GM23338 (cell line): ENCODE data around the gene ABHD17A. TPM values are rescaled to one million over a fixed set of nuclear protein-coding genes. Genes with fewer than 3 reads are reported as not detected.

Experiments
- ATAC-seq: fragments of 200-7000 bp; cut with Tn5 transposase; 3 replicates; pipeline ENCODE4 v1.9.1; 2020
- DNase-seq: peaks from one replicate; pipeline ENCODE4 v3.0.0-alpha.2; 2015; ENCODE audit warnings: low spot score
- H2AFZ ChIP-seq: fragments of 200-600 bp; sonication (generic); 2 replicates; pipeline ENCODE4 v1.8.0; 2016; ENCODE audit warnings: antibody characterized with exemption, mild to moderate bottlenecking, moderate library complexity
- H3F3A ChIP-seq: fragments of 200-600 bp; sonication (generic); replicated peaks from 2 replicates; pipeline ENCODE4 v1.8.0; 2017; ENCODE audit warnings: antibody characterized with exemption, mixed run types, low read depth
- H3K27ac ChIP-seq: fragments of 200-600 bp; sonication (generic); 2 replicates; pipeline ENCODE4 v1.6.1; 2016; ENCODE audit warnings: low read depth
- H3K27me3 ChIP-seq: fragments of 200-600 bp; sonication (generic); 2 replicates; pipeline ENCODE4 v1.8.0; 2016; ENCODE audit warnings: mild to moderate bottlenecking, mixed run types, moderate library complexity; ENCODE audit not compliant: insufficient read depth
- H3K36me3 ChIP-seq: fragments of 200-600 bp; sonication (generic); 2 replicates; pipeline ENCODE4 v1.8.0; 2016; ENCODE audit warnings: mild to moderate bottlenecking; ENCODE audit not compliant: insufficient read depth
- H3K4me1 ChIP-seq: fragments of 200-600 bp; sonication (generic); 2 replicates; pipeline ENCODE4 v1.8.0; 2016; ENCODE audit warnings: mild to moderate bottlenecking, moderate library complexity; ENCODE audit not compliant: insufficient read depth
- H3K4me2 ChIP-seq: fragments of 200-600 bp; sonication (generic); 2 replicates; pipeline ENCODE4 v1.7.1; 2017; ENCODE audit warnings: mixed run types
- H3K4me3 ChIP-seq: fragments of 200-600 bp; sonication (generic); 2 replicates; pipeline ENCODE4 v1.6.1; 2016; ENCODE audit warnings: mixed run types
- H3K79me2 ChIP-seq: fragments of 200-600 bp; sonication (generic); replicated peaks from 2 replicates; pipeline ENCODE4 v1.8.0; 2017; ENCODE audit warnings: mild to moderate bottlenecking; ENCODE audit not compliant: insufficient read depth
- H3K9me2 ChIP-seq: fragments of 200-600 bp; sonication (generic); 2 replicates; pipeline ENCODE4 v1.8.0; 2017; ENCODE audit not compliant: insufficient read depth
- H4K20me1 ChIP-seq: fragments of 200-600 bp; sonication (generic); replicated peaks from 2 replicates; pipeline ENCODE4 v1.8.0; 2017; ENCODE audit warnings: mild to moderate bottlenecking; ENCODE audit not compliant: insufficient read depth
- H3K27ac Mint-ChIP-seq: 2 replicates; pipeline ENCODE4 v1.8.0; 2020; ENCODE audit warnings: inconsistent platforms, mild to moderate bottlenecking, moderate library complexity, mixed read lengths
- H3K27me3 Mint-ChIP-seq: 3 replicates; pipeline ENCODE4 v1.8.0; 2022; ENCODE audit warnings: low read depth, mild to moderate bottlenecking, moderate library complexity, mixed read lengths, inconsistent platforms; ENCODE audit not compliant: insufficient read depth, poor library complexity
- H3K36me3 Mint-ChIP-seq: 3 replicates; pipeline ENCODE4 v1.8.0; 2021; ENCODE audit warnings: low read depth, mild to moderate bottlenecking, inconsistent platforms, moderate library complexity, mixed read lengths
- H3K4me1 Mint-ChIP-seq: 3 replicates; pipeline ENCODE4 v1.8.0; 2020; ENCODE audit warnings: mild to moderate bottlenecking, inconsistent platforms, mixed read lengths
- H3K4me3 Mint-ChIP-seq: 3 replicates; pipeline ENCODE4 v1.8.0; 2021; ENCODE audit warnings: moderate library complexity, mild to moderate bottlenecking, inconsistent platforms, mixed read lengths
- H3K9me3 Mint-ChIP-seq: 3 replicates; pipeline ENCODE4 v1.8.0; 2020; ENCODE audit warnings: moderate library complexity, mild to moderate bottlenecking, inconsistent platforms, mixed read lengths
- CTCF ChIP-seq, 2 experiments: fragments of 200-600 bp in 1 of 2; sonication (generic) in 1 of 2; conservative IDR thresholded peaks; 2 replicates each; pipeline versions ENCODE4 v1.5.1 to v1.6.1; 2016 to 2017; ENCODE audit warnings: antibody characterized with exemption in 2 of 2, low read depth in 2 of 2, mild to moderate bottlenecking in 2 of 2, moderate library complexity in 1 of 2
- ETS1 ChIP-seq: IDR thresholded peaks from 2 replicates; pipeline ENCODE4 v1.6.1; 2016; ENCODE audit warnings: antibody characterized with exemption
- POLR2AphosphoS5 ChIP-seq: IDR thresholded peaks from 2 replicates; pipeline ENCODE4 v1.6.1; 2016; ENCODE audit warnings: antibody characterized with exemption, low read depth
- REST ChIP-seq: IDR thresholded peaks from one replicate; pipeline ENCODE4 v1.6.1; 2018; ENCODE audit warnings: antibody characterized with exemption; ENCODE audit not compliant: unreplicated experiment
- ZNF331 ChIP-seq: fragments of 250-450 bp; sonication (Bioruptor Pico); IDR thresholded peaks from 2 replicates; pipeline ENCODE4 v1.5.0; 2020; ENCODE audit warnings: low read depth, mild to moderate bottlenecking, moderate library complexity
- ZNF462 ChIP-seq: fragments of 250-450 bp; sonication (Bioruptor Pico); IDR thresholded peaks from 2 replicates; pipeline ENCODE4 v1.5.0; 2020; ENCODE audit warnings: mild to moderate bottlenecking, moderate library complexity
- polyA plus RNA-seq: library from polyadenylated mRNA; unstranded; fragments of >200 nt; fragmentation: Nextera tagmentation; extraction: Ambion mirVana; gene quantifications from 2 replicates; pipeline ENCODE4 v1.2.1, GENCODE V29; 2016
- total RNA-seq: library from RNA; depleted of rRNA; stranded (reverse); fragments of >200 nt; shearing (Covaris generic); gene quantifications from 2 replicates; pipeline ENCODE4 v1.2.3, GENCODE V29; 2014

The ABHD17A gene
- total and polyA plus RNA-seq, 2 experiments from 2014 or later: 34.2 to 99.9 TPM

GRCh38 chr19:1841209-1841924 is 43.9 kb downstream of the ABHD17A start (continued):
- TF ChIP-seq ZNF462 (CRISPR knock-in tag): no peak
- no peak for TF ChIP-seq POLR2AphosphoS5

- H3K36me3 ChIP-seq: no peaks in the 10 kb centered on the region
- no peak overlapping the region for H3K4me2 ChIP-seq
- H3K9me2 ChIP-seq: no peaks in the 10 kb centered on the region
- no peak overlapping the region for H3K4me3 Mint-ChIP-seq
- no peak overlapping the region for H3K4me3 ChIP-seq
- peaks cover 8% of the 10 kb centered on the region for H3K27me3 Mint-ChIP-seq
- no peak for TF ChIP-seq REST
- no peak for TF ChIP-seq ETS1
- TF ChIP-seq ZNF331 (CRISPR knock-in tag): no peak
- no peak for TF ChIP-seq CTCF (conservative IDR thresholded peaks at IDR 0.05; ENCODE audit: low read depth in 2 of 2)
- TF ChIP-seq POLR2AphosphoS5: no peak
- peaks cover 23% of the 10 kb centered on the region for H4K20me1 ChIP-seq
- H3K36me3 Mint-ChIP-seq: no peaks in the 10 kb centered on the region; the same call in 2 of the 3 replicates
- H3K27ac Mint-ChIP-seq: peak overlapping the region; percentile 28; the same call in 1 of the 2 replicates
- H3K4me1 Mint-ChIP-seq: peaks cover 9% of the 10 kb centered on the region
- no peak for DNase-seq
- no peak overlapping the region for H2AFZ ChIP-seq
- no peaks in the 10 kb centered on the region; the same call in 1 of the 2 replicates for H3K4me1 ChIP-seq
- H3K27me3 ChIP-seq: no peaks in the 10 kb centered on the region
- peaks cover 94% of the 10 kb centered on the region for H3K79me2 ChIP-seq
- H3F3A ChIP-seq: peaks cover 10% of the 10 kb centered on the region
- H3K27ac ChIP-seq: no peak overlapping the region
- H3K9me3 Mint-ChIP-seq: no peaks in the 10 kb centered on the region
- ATAC-seq: no peak
These were observed 44.7 kb downstream of the ABHD17A start for GRCh38 chr19:1840541-1841115.
